ENCODE results near the gene INO80.
"Not testable (repeated sequence)": the region's sequence is repeated elsewhere in the genome, so short reads cannot be mapped to it uniquely, and the experiment has no call there.

INO80 gene

GRCh38 chr15:40960925-40961324, 155.2 kb downstream of the INO80 start:
- peak; percentile 55 for DNase-seq

DNA sequence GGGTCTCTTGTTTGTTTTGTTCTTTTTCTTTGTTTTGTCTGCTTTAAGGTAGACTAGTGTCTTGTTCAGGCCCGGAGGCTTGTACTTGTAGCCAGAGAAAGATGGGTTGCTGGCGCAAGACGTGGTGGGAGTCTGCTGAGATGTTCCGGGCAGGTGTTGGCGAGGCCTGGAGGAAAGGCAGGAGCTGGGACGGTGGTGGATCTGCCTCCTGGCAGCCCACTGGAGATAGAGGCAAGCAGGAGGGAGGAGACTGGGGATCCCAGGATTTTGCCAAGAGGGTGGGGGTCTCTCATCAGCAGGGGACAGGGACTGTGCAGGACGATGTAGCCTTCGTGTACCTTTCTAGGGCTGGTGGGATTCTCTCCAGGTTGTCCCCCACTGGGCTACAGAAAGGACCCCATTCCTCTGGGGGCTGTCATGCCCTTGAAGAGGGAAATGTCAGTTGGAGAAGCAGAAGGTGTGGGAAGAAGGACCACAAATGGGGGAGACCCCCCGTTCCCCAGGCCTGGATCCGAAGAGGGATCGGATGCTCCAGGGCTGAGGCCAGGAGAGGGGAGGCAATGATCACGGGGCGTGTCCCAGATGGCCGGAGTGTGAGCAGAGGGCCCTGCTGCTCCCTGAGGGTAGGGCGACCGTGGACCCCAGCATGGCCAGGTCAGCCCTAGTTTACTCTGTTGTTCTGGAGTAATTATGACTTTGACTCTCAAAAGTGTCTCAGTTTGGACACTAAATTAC, 155.8 kb downstream of the INO80 start:
- DNase-seq, result peak; percentile 50

GRCh38 chr15:40959331-40960141, 156.5 kb downstream of the INO80 start:
- DNase-seq, result peak; percentile 62

DNA sequence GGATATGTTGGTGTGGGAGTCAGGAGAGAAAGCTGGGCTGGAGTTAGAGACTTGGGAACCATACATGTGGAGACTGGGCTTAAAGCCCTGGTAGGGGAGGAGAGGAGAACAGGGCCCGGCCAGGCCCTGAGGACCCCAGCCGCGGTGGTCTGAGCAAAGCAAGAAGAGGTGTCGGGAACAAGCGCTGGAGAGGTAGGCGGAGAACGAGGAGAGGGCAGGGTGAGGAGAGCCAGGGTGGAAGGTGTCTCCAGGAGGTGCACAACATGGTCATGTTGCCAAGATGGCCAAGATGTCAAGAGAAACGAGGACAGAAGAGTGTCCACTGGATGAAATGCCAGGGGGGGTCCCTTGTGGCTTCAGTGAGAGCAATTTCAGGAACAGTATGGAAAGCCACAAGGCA, 157.4 kb downstream of the INO80 start:
- DNase-seq, result peak; percentile 49

GRCh38 chr15:40958146-40958545, 157.9 kb downstream of the INO80 start:
- no peak for DNase-seq

DNA sequence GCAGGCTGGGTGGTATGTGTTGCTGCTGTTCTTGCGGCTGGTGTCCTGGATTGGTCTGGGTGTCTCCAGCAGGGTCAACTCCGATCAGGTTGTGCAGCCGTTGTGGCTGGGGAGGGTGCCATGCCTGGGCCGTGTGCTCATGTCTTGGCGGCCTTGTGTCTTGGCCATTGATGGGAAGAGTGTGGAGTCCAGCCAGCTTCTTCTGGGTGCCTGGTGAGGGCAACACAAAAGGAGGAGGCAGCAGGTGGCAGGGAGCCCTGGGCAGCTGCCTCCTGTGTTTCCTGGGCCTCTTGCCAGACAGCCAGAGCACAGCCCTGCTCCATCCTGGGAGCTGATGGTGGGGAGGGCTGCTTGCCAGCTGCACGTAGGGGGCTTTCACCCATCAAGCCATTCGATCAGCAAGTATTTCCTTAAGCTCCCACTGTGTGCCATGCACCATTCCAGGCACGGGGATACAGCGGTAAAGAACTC, 158.5 kb downstream of the INO80 start:
- DNase-seq, result no peak

- no peak for DNase-seq
These were observed 159.0 kb downstream of the INO80 start for GRCh38 chr15:40957041-40957555.

DNA sequence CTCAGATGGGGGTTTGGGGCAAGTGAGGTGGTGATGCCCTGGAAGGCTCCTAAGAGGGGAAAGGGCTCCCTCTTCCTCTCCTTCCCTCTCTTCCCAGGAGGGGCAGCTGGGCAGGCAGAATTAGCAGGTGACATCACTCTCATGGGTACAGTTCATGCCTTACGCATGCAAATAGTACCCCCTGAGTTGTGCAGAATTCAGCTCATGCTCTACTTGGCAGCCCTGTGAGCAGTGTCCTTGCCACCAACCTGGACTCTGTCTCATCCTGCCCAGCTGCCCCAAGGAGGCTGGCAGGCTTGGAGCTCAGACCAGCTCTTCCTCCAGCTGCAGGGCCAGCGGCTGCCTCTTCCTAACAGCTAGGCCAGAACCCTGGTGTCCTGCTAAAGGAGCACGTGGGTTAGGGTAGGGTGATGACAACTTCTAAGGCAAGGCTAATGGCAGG, 159.5 kb downstream of the INO80 start:
- DNase-seq, result no peak

DNA sequence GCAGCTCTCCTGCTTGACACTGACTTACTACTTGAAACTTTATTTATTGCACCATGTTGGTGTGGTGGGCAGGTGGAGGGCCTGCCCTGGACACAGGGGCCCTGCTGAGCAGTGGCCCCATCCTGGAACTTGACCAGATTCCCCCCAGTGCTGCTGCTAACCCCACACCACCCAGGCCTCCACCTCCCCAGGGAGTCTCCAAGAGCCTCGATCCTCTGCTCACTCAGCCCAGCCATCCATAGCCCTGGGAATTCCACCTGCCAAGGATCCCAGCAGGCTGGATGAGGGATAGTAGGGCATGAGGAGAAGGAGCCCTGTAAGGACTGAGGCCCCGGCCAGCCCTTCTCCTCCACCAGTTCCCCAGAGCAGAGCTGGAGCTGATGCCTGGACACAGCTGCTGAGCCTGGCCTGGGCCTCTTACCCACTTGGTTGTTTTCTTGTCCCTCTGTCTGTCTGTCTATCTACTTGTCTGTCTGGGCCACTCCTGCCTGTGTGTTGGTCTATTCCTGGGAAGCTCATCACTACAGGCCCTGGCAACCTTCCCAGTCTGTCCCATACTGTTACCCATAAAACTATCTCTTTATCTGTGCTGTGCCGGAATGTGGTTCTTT, 160.0 kb downstream of the INO80 start:
- DNase-seq, result no peak

- no peak for DNase-seq
These were observed 160.8 kb downstream of the INO80 start for GRCh38 chr15:40955141-40955903.

- DNase-seq, result not testable (repeated sequence)
These were observed 161.8 kb downstream of the INO80 start for GRCh38 chr15:40954158-40954848.

GRCh38 chr15:40953713-40954074, 162.4 kb downstream of the INO80 start:
- DNase-seq, result no peak

GRCh38 chr15:40952901-40953712, 163.0 kb downstream of the INO80 start, which contains the start of gene CHAC1:
TSS of gene CHAC1 (plus strand) at chr15:40953471. CDS start at chr15:40953584, 113 bp downstream.
- DNase-seq, result peak; percentile 99

GRCh38 chr15:40952301-40952900, 163.7 kb downstream of the INO80 start:
- peak; percentile 68 for DNase-seq

DNA sequence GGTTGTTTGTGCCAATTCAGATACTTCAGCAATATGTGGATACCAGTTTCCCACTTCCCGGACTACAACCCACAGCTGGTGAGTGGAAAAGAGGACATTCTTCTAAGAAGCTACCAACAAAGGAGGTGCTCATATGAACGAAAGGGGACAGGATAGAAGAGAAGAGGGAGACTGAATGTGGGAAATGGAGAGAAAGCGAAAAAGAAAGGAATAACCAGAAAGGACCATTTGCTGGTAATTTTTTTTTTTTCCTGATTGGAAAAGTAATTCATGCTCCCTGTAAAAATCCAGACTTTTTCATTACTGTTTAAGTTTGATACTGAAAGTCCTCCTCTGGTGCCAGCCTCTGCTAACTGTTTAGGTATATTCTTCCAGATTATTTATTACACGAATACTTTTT, 164.3 kb downstream of the INO80 start:
- DNase-seq, result no peak

GRCh38 chr15:40949756-40950207, 166.3 kb downstream of the INO80 start:
- DNase-seq, result no peak

DNA sequence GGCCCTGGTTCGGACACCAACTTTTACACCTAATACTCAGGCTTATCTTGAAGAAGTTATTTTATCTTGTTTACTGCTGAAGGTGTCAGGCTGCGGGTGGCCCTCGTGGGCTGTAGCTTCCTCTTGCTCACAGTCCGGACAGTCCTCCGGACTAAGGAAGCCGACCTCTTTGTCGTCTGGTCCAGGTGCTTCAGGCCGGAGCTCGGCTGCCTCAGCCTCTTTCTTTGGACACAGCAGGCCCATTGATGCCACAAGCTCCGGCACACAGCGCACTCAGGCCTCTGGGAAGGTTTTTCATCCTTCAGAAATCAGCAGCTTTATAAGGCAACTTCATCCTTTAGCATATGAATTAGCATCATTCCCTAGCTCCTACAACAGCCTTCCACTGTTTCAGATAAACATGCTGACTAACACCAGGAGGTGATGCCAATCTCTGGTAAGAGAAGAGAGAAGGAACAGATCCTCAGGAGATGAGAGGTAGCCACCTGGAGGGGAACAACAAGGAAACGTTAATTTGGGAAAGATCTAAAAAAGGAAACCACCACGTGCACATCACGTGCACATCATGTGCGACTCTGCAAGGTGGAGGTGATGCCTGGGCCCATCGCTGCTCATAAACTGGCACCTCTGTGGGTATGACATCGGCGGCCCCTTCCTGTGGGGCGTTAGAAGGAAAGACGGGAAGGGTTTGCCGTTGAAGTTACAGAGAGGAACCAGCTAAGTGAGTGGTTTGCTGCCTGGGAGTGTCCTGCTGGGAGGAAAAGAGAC, 167.2 kb downstream of the INO80 start:
- DNase-seq, result no peak

GRCh38 chr15:40944510-40945296, 171.4 kb downstream of the INO80 start:
- DNase-seq, result no peak

Measured in islet precursor cell (in vitro differentiated cells).